Endothelial cell of hepatic sinusoid (primary cell): Measurements from ENCODE around the gene ZNF174.

ENCODE experiments used
- in situ Hi-C: cut with HindIII; loops from 2 replicates; pipeline ENCODE4 v1.10.0; 2017; ENCODE audit warnings: low sequenced_read_pairs

Gene ZNF174

GRCh38 chr16:3439637-3440036 is 38.6 kb downstream of the ZNF174 start:
- in situ Hi-C loops, result no loop called here

- in situ Hi-C loops, result no loop called here
Observed at GRCh38 chr16:3443108-3444031, 42.4 kb downstream of the ZNF174 start, which contains the start of the genes NAA60 and ZNF597. Gene NAA60 (plus strand): TSS chr16:3443680. CDS start chr16:3476228, 32,548 bp downstream. Gene ZNF597 (minus strand): TSS chr16:3443504. CDS start chr16:3443153, 351 bp downstream.

GRCh38 chr16:3444032-3444388 is 43.0 kb downstream of the ZNF174 start:
- in situ Hi-C loops, result no loop called here

GRCh38 chr16:3454093-3454492 is 53.1 kb downstream of the ZNF174 start:
- in situ Hi-C loops, result loop anchor here (5.0 kb wide), 1 partner anchor 68 kb away; no protein-coding TSS in a partner anchor

- in situ Hi-C loops, result loop anchor here (5.0 kb wide), 1 partner anchor 68 kb away; no protein-coding TSS in a partner anchor
Observed at GRCh38 chr16:3454631-3455147, 53.7 kb downstream of the ZNF174 start.

- in situ Hi-C loops, result no loop called here
Observed at GRCh38 chr16:3457434-3458252, 56.6 kb downstream of the ZNF174 start.

GRCh38 chr16:3458278-3458851 is 57.4 kb downstream of the ZNF174 start:
- in situ Hi-C loops, result no loop called here

- in situ Hi-C loops, result no loop called here
Observed at GRCh38 chr16:3458852-3459361, 57.9 kb downstream of the ZNF174 start.
